ENCODE measurements around the gene CPED1.
"Not testable (repeated sequence)": the region's sequence is repeated elsewhere in the genome, so short reads cannot be mapped to it uniquely, and the experiment has no call there.

CPED1 gene

DNA sequence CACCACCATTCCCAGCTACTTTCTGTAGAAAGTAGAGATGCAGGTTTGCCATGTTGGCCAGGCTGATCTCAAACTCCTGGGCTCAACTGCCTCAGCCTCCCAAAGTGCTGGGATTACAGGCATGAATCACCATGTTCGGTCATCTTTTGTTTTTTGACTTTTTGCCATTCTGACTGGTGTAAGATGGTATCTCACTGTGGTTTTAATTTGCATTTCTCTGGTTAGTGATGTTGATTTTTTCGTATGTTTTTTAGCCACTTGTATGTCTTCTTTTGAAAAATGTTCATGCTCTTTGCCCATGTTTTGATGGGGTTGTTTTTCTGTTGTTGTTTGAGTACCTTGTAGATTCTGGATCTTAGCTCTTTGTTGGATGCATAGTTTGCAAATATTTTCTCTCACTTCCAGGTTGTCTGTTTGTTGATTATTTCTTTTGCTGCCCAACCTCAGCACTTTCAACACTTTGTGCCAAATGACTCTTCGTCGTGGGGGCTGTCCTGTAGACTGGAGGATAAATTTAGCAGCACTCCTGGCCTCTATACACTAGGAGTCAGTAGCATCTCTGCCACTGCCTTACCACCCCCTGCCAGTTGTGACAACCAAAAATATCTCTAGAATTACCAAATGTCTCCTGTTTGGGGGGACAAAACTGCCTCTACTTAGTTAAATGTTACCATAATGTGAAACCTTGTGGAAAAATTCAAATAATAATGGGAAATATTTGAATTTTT is 6.5 kb upstream of the CPED1 start:
- no peak for DNase-seq

DNA sequence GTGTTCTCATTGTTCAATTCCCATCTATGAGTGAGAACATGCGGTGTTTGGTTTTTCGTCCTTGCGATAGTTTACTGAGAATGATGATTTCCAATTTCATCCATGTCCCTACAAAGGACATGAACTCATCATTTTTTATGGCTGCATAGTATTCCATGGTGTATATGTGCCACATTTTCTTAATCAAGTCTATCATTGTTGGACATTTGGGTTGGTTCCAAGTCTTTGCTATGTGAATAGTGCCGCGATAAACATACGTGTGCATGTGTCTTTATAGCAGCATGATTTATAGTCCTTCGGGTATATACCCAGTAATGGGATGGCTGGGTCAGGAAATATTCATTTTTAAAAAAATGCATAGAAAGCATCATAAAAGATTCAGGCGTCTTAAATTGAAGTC is 4.9 kb upstream of the CPED1 start:
- DNase-seq: not testable (repeated sequence)

DNA sequence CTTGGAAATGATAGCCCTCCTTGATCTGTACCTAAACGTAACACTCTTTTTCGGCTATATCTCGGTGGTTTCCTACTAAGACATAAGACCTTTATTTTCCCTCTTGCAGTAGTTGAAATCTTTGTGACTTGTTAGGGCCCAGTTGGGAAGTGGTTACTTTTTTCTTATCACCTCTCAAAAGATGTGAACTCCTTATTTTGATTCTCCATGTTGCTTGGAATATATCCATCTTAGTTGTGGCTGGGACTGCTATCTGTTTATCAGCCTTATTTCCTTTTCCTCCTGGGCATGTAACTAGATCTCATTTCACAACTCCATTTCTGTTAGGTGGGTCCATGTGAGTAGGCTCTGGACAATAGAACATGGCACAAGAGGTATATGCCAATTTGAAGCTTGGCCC is 4.1 kb upstream of the CPED1 start:
- DNase-seq: no peak

DNA sequence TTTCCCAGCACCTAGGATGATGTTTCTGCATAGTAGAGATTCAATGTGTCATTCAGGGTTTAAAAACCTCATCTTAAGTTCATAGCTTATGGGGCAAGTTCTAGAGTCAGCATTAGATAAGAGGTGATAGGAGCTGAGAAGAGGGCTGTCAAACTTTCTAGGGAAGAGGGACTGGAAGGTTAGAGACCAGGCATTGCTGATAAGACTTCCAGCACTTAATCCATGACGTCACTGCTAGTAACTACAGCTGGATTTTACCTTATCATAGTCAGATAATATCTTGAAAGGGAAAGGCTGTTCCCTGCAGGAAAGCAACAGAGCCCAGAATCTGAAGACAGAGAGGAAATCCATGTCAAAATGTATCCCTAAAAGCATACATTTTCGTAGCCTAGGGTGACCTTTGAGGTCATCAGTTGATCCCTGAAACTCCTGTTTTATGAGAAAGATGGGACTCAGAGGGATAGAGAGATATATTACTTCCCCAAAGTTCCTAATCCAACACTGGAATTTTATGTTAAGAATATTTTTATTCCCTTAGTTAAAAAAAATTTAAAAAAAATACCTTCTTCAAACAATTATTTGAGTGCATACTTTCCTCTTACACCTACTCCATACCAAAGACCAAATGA is 3.3 kb upstream of the CPED1 start:
- DNase-seq: no peak

DNA sequence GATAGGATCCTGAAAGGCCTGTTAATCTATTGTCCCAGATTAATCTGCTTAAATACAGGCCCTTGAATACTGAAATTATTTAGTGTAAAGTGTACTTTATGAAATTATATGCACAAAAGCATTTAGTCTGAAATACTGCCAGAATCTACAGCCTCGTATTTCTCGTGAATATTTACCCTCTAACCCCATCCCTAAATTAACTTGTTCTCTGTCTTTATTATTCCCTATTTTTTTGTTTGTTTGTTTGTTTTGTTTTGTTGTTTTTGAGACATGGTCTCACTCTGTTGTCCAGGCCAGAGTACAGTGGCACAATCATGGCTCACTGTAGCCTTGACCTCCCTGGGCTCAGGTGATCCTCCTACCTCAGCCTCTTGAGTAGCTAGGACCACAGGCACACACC is 2.7 kb upstream of the CPED1 start:
- DNase-seq: no peak

DNA sequence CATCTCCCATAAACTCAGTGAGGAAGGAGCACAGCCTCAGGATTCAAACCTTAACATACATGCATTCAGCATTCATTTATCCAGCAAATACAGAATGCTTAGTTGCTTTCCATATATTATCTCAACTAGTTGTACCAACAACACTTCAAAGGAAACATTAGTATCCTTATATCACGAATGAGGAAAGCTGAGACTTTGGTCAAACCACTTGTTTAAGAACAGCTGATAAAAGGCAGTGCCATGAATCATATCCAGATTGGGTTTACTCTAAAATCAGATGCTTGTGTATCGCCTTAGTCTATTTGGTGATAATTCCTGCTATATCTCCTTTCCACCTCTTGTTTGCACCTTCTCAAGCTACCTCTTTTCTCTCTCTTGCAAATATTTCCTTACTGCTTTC is 1.9 kb upstream of the CPED1 start:
- DNase-seq: no peak

DNA sequence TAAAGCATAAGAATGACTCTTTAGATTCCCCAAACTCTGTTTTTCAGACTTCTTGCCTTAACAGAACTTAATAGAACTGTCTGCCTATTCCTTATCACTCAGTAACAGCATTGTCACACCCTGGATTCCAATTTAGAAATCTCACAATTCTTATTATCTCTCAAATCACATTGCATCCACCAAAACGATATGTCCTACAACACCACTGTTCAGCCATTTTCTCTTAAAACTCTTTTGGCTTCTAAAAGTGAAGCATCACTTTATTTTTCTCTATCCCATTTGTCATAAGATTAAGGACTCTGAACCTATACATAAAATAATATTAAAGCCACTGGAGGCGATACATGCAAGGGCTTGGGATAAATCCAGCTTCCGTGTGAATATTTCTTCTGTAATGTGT is 1.2 kb upstream of the CPED1 start:
- DNase-seq: no peak

DNA sequence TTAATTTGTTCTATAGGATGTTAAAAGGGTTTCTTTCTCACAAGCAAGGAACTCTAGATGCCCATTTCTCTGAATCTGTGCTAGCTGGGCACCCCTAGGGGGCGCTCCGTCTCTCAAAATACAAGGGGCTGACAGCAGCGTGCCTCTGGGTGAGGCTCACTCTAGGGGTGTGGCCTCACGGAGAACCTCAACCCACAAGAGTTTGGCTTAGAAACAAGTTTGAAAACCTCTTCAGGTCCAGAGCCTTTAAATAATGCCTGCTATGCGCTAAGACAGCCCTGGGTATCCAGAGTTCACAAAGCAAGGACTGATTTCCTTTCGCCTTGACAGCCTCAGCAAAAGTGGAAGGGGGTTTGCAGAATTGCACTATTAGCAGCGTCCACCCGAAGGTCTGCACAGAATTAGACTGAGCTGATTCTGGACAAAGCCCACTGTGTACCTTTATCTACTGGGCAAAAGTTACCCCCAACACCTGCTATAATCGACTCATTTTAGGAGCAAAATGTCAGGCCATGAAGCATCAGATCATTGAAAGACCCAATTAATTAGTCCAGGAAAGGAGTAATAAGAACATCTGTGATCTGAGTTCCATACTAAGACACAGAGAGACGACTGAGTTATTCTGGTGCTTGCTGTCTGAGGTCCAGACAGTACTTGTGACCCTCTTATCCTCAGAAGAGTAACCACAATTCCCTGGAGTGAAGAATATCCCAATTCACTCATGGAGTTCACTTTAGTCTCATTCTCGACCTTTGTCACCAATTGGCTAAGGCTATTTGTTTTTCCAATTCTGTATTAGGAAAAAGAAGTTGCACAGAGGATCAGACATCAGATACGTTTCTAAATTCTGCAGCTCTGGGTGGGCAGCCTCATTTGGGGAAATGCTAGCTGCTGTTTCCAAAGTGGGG is 574 bp upstream of the CPED1 start:
- peak in 12 of 14 donors; percentile 26 to 80 (median 68) for DNase-seq

DNA sequence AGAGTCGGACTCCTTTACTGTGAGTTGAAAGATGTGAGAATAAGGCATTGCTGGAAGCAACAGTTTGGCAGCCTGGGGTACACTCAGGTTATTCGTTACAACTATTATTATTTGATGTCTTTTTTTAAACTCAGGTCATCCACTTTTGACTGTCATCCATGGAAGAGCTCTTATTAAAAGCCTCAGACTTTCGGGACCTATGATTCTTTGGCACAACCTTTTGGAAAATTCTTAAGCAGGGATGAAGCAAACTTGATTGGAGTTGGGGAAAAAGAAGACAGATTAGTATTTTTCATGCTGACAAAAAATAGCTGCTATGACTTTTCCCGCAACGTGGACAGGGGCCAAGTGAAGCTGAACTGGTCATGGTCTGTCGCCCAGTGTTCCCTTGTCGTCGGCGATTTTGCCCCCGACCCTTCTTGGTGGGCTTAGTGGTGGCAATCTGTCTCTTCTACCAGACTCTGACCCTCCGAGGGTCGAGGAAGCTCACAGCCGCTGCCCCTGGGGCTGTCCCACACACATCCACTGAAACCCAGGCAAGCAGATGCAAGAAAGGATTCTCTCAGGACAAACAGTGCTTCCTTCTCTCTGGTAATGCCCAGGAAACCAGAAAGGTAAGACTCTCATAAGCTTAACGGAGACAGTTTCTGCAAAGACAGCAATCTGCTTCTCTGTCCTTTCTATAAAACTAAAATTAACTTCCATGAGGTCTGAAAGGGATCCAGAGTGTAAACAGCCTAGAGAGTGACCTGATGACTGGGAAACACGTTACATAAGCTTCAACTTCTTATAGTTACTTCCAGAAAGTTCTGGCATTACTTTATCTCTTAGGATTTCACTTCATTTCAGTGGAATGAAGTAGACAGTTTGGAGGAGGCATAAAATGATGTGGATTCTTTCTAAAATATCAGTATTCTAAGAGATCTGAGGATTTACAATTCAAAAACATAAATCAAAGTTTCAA is 1.0 kb downstream of the CPED1 start:
- peak in 2 of 14 donors; percentile 1 to 3 for DNase-seq

DNA sequence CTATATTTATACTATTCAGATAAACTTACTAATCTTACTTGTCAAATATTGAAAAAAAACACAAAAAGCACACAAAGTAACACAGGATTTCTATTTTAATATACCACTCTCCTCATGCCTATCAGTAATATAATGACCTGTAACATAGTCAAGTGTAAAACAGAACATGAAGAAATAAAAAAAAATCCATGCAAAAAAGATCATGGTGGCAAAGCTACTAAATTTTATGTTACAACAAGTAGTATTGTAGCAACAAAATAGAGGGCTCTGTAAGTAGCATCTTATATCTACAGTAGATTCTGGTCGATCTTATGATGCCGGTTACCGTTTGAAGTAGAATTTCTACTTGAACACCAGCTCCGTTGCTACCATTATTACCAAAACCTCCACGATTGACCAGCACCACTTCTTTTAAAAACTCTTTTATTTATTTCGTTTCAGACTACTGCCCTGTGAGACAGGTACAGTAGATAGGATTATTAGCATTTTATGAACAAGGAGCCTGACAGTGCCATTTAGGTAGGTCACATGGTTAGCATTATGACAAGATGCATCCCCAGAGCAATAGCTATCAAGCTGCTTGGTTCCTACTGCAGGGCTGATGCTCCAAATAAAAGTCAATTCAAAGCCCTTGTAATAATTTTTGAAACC is 2.1 kb downstream of the CPED1 start:
- no peak for DNase-seq

DNA sequence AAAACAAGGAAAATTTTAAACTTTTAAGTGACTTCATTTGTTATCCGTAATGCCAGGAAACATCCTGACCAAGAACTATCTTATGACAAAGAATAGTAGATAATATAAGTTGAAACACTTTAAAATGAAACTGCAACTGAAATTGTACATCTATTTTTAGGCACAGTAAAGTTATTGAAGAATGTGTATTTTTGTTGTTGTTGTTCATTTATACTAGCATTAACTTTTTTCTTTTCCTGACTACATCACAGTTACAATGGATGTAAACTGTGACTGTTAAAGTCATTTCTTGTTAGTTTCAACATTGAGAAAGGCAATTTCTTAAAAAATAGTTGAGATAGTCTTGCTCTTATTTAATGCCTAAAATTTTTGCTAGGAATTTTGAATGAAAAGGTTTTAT is 2.6 kb downstream of the CPED1 start:
- DNase-seq: no peak

DNA sequence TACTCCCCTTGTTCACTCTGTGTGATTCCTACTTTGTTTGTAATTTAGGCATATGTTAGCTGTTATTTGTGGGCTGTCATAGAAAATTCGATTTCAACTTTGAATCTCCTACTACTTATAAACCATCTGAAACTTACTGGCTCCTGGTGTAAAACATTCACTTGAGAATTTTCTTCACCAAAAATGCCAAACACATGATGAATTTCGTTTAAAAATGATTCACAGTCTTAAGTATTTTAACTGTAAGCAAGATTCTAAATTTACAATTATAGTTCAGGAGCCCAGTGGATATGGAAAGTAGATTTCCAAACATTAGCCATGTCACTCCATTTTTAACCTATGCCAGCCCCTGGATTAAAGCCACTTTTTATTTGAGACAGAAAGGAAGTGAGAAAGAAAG is 3.1 kb downstream of the CPED1 start:
- no peak for DNase-seq

DNA sequence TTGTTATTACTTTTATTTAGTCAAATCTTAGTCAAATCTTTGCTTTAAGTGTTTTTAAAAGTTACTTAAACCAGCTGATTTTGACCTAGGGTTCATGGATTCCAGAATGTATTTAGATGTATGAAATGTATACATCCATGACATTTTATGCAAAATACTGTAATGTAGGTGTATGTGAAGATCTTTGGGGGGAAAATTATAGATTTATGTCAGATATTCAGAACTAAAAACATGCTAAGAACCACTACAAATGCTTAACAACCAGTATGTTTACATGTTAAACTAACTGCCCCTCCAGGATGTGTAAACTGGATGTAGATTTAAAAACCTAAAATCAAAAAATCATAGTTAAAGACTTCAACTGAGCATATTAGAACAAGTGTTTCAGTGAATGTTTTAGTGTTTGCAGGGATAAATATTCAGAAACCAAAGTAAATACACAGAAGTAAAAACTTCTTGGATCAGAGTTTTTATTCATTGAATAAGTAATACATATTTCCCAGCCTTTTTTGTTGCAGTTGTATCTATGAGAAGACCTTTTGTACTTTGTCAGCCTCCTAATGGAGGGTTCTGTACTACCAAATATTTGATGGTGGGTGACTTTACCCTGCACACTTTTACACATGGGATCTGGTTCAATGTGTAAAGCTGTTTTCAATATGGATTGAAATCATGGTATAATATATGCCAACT is 3.9 kb downstream of the CPED1 start:
- no peak for DNase-seq

DNA sequence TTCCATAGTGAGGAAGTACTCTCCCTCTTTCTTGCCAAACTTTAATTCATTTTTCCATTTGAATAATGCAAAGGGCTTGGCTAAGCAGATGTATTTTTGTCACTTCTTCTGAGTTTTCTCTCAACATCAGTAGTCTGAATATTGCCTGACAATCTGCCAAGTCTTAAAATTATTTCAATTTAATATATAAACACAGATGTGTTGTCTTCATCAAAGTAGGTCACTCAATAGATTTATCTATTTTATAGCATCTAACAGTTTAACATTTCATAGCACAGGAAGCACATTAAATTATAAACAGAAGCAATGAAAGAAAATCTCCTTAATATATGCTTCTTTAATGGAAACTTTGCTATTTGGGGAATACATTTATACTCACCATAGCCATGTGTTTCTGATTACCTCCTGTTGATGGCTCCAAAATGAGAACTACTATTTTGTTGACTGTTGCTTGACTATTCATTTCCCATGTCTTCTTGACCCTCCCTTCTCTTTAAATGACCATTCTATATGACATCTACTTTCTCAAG is 4.5 kb downstream of the CPED1 start:
- DNase-seq: no peak

DNA sequence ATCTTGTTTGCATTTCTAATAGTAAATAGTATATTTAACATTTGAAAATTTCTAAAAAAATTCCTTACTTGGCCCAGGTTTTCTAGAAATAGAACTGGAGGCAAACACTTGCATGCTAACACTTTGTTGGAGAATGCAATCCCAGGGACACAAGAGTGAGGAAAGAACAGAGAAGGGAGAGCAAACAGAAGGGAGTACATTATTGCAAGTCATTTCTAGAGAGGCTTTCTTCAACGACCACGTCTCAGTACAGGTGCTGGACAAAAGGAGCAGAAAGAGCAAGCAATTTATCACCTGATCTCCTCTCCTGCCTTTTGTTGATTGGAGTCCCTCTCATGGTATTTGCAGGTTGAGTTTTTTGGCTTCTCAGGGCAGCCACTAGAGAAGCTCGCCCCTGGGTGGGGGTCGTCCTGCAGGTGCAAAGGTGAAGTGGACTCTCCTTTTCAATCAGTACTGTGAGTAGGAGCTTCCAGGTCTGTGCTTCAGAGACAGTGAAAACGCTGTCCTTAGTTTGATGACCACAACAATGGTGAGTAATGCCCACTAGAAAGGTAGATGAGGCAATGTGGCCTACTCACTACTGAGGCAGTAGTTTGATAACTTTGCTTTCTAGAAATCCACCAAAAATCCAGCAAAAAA is 5.2 kb downstream of the CPED1 start:
- no peak for DNase-seq

DNA sequence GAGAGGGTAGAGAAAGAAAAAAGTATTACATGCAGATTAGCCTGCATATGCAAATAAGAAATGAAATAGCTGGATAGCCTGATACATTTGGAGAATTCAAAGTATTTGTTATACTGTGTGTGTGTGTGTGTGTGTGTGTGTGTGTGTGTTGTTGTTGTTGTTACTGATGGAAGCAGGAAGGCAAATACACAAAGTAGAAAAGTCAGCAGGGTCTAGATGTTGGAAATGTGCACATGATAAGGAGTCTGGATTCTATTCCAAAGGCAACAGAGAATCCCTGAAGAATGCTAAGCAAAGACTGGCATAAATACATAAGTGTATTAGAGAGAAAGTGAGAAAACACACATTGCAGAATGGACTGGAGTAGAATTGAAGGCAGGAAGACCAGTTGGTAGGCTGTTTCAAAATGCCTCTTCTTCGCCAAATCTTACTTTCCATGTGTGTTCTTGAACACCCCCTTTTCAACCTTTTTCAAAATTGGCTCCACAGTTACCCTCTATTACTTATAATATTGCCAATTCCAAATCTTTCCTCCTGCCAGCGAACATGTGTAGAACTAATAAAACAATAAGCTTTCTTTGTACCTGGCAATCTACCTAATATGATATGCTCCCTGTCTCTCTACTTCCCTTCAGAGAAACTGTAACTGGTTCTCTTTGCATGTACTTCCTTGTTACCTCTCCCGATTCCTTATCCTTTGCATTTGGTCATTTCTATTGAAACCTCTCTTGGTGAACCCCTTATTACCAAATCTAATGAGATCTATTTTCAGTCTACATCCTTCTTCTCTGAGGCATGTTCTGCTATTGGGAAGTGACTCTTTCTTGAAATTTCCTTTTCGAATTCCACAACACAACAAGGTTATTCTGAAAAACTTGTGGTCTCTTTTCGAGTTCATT is 6.2 kb downstream of the CPED1 start:
- no peak for DNase-seq

DNA sequence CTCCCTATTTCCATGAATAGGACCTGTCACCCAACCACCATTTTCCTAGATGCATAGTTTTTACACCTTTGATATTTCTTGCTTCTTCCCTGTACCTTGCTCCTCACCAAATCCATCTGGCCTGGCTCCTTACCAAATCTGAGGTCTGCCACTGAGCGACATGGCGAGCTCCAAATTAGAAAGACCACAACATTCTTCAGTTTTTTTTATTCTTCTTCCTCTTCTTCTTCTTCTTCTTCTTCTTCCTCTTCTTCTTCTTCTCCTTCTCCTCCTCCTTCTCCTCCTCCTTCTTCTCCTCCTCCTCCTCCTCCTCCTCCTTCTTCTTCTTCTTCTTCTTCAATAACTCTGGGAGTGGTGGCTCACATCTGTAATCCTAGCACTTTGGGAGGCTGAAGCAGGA is 7.1 kb downstream of the CPED1 start:
- DNase-seq: peak in 1 of 14 donors; percentile 24

DNA sequence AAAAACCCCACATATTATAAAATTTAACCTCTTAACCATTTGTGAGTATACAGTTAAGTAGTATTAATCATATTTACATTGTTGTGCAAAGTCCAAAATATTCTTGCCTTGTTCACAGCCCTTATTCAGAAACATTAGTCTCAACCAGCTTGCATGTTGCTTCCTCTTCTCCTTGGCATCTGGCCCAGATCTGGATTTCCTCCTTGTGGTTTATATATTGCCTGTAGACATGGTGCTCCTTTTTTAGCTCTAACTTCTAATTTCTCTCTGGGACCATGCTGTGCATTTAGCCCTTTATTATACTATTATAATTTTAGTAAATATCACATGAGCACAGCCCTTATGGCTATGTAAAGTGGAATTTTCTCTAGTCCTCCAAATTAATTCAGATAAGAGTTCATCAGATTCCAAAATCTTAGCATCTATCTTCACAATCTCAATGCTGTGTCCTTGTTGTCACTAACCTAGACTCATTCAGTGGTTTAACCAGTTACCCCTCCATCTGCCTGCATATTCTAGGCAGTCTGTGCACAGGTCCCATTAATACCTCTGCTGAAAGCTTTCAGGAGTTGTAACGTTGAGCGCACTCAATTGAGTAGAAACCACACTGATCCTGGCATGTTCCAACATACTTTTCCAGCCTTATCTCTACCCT is 7.9 kb downstream of the CPED1 start:
- peak in 5 of 14 donors; percentile 13 to 52 (median 22) for DNase-seq

DNA sequence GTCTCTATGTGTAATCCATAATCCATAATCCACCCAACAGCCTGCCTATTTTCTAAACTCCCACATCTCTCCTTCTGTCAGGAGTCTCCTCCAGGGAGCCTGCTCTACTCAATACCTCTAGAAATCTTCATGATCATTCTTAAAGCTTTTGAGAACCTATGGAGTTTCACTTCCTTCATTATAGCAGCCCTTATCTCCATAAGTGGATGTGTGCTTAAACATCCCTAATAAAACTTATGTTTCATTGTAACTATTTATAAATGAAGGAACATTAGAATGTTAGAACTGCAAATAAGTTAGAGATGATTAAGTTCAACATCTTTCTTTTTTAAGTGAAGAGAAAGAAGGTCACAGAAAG is 8.5 kb downstream of the CPED1 start:
- no peak for DNase-seq
